ENCODE results near the gene TRPM1.

GRCh38 chr15:31040611-31041010, 60.9 kb downstream of the TRPM1 start:
- TF ChIP-seq POLR2A (IDR thresholded peaks at IDR 0.05; ENCODE audit: low read length) (no peak), GATA1 (IDR thresholded peaks at IDR 0.05; ENCODE audit: low read depth, low read length) (no peak)

Data from erythroblast (primary cell).